HG03460 (cell line): Measurements from ENCODE around the gene FOXN3.

Source experiments
- ATAC-seq: cut with Tn5 transposase; IDR thresholded peaks from one replicate; pipeline ENCODE4 v1.9.1; 2021; ENCODE audit not compliant: unreplicated experiment

The FOXN3 gene

DNA sequence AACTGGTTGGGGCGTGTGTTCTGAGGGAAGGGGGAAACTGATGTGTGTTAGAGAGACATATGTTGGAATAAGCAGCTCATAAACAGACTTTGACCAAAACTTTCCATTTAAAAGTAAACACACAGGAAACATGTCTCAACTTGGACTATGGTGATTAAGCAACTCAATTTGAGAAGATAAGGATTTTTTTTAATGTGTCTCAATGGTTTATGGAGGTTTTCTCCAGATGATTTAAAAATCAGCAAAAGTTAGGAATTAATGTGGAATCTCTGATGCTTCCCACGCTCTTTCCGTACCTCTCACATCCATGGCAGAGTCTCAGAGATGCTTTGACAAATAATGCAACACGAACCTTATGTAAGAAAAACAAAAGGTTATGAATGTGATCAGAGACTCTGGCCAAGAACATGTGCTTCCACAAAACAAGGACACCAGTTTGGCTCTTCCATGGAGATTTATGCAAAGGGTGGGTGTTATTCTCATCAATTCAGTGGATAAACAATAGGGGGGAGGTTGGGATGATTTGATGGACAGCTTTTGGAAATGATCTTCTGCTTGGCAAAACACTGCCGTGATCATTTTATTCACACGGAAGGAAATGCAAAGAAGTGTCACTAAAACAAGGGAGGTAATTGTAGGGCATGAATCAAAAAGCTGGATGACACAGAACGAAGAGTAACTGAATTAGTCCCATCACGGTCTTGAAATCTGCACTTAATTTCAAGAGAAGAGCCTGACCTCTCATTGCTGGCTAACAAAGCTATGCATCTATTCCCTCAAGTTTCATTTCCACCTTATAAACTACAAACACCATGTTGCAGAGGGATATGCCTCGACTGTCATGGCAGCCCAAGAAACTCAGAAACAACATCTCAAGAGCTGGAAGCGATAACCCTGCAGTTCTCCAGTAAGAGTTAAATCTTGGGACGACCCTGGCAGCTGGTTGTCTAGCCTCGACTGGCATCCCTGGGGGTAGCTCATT, 76.5 kb downstream of the FOXN3 start:
- ATAC-seq: no peak

DNA sequence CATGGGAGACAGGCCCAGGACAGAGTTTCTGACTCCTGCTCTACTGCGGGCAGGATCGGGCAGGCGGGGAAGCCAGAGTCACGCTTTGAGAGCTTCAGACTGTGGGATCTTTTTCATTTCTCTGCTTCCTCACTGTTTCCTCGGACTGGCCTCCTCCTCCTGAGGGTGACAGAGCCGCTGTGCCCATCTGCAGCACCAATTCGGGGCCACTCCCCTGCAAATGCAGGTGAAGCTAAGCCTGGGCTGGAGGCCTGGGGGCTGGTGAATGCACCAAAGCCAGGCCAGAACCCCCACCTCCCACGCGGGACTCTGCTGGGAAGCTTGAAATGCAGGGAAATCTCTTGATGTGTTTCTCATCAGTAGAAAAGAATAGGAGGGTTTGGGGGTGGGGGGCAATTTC, 77.5 kb downstream of the FOXN3 start:
- ATAC-seq: no peak

DNA sequence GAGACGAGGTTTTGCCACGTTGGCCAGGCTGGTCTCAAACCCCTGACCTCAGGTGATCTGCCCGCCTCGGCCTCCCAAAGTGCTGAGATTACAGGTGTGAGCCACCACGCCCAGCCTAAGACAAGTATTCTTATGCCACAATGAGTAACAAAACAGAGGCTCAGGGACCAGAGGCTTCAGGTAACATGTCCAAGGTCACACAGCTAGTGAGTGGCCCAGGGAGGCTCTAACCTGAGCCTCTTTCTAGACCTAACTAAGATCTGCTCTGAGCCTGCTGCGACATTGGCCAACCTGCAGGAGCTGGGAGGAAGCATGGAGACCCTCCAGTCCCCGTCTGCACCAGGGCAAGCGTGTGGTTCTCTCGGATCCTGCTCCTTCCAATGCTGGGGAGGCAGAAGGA, 77.9 kb downstream of the FOXN3 start:
- ATAC-seq: no peak

DNA sequence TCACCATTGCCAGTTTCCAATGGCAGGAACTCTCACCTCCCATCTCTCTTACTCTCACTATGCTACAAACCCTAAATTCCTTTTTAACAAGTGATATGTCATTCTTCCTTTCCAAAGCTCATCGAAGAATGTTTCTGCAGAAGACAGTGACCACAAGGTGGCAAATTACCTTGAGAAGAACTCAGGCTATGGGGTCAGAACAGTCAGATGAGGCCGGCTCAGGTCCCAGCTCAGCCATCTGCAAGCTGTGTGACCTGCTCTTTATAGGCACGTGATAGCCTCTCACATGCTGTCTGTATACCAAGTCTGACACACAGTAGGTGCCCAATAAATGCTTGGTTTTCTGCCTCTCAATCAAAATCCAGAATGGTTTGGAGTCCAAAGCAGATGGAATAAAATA, 80.7 kb downstream of the FOXN3 start:
- ATAC-seq: no peak

DNA sequence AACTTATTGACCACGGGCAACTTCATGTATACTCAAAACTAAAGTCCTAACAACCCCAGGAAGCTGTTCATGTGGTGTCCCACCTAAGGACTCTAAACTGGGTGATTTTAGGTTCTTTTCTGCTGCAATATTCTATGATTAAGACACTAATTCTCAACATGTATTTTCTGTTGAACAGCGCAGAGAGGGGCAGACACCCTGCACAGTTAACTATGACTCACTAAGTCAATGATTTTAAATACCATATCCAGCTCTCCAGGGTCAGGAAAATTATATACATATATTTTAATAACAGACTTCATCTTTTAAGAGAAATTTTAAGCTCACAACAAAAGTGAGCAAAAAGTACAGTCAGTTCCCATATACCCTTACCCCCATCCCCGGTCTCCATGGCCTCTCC, 85.0 kb downstream of the FOXN3 start:
- no peak for ATAC-seq

DNA sequence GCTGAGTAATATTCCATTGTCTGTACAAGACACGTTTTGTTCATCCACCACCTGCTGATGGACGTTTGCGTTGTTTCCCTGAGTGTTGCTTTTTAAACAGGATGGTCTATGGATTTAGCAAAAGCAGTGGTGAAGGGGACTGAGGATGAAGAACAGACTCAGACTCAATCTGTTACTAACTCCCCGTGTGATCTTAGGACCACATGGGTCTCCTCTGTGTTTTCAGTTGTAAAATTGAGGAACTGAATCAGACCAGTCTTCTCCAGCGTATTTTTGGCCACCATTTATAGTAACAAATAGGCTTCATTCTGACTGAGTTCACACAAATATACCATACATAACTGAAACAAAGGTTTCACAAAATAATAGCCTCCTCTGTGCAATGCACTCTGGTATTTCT, 85.6 kb downstream of the FOXN3 start:
- peak; percentile 86 for ATAC-seq

DNA sequence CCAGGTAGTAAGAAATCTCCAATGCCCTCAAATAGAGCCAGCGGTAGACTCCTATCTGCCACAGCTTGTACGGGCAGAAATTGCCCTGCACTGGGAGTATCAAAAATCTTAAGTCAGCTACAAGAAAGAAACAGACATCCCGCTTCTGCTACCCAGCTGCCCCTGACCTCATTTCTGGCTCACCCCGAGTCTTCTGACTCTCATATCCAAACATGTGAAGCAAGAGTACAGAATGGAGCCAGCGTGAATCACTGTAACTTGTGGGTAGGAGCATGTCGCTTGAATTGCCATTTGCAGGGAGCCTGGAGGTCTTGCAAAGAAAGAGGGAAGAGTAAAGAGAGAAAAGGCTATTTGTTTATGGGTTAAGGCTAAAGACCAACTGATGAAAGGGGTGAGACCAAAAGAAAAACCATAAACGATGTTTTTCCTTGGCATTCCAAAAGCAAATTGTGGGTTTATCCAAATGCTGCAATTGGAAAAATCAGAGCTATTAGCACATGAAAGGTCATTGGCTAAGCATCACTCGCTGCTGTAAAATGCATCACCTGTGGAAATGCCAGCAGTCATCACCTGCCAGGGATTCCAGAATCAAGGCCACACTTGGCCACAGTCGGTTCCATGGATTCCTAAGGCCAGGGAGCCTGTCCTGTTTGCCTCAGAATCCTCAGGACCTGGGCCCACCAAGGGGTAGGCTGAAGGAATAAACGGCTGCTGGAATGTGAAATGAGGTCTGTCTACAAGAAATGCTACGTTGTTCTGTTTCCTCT, 86.6 kb downstream of the FOXN3 start:
- no peak for ATAC-seq

DNA sequence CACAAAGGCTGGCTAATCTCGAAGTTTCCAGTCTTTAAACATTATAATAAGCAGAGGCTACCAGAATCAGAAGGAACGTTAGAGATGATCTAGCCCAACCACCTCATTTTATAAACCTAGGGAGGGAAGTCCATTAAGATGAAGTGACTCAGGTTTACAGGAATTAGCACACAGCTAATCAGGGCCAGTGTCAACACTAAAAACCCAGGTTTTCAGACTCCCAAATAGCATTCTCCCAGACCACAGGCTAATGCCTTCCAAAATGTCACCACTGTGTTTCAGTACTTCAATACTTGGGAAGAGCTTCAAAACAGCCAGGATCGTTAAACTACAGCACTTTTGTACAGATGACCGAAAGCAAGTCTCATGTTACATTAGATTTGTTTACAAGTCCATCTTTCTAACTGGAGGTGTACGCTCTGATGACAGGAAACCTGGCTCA, 89.2 kb downstream of the FOXN3 start:
- no peak for ATAC-seq

DNA sequence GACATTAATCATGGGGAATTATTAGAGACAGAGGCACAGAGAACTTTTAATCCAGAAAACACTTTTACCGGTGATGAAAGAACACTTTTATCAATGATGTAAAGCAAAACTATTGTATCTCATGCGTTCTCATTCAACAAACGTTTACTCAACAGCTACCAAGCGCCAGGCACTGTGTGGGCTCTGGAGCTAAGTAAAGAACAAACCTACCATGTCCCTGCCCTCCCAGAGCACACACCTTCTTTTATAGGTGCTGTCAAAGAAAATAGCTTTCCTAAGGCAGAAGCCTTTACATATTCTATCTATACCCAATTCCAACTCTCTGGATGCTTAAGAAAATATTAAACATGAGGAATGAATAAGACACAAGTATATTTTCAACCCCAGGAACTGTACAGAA, 91.1 kb downstream of the FOXN3 start:
- no peak for ATAC-seq

DNA sequence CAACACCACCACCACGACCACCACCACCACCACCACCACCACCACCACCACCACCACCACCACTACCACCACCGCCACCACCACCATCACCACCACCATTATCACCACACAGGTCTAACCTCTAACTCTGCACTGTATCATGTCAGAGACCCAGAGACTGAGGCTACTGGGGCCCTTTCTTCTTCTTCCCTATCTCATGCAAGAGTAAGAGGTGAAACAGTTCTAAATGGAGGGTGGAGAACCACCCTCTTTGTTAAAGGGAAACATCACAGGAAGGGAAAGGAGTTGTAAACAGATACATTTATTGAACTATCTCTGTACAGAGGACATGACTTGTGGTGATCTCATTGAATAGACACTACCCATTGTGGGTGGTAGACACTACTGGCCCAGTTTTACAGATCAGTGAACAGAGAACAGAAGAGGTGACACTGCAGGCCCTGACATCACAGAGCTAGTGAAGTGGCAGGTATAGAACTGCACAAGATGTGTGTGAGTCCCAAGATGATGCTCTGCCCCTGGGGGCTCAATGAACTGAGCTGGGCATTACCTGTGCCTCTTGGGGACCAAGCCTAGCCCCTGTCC, 91.6 kb downstream of the FOXN3 start:
- ATAC-seq: peak; percentile 48

DNA sequence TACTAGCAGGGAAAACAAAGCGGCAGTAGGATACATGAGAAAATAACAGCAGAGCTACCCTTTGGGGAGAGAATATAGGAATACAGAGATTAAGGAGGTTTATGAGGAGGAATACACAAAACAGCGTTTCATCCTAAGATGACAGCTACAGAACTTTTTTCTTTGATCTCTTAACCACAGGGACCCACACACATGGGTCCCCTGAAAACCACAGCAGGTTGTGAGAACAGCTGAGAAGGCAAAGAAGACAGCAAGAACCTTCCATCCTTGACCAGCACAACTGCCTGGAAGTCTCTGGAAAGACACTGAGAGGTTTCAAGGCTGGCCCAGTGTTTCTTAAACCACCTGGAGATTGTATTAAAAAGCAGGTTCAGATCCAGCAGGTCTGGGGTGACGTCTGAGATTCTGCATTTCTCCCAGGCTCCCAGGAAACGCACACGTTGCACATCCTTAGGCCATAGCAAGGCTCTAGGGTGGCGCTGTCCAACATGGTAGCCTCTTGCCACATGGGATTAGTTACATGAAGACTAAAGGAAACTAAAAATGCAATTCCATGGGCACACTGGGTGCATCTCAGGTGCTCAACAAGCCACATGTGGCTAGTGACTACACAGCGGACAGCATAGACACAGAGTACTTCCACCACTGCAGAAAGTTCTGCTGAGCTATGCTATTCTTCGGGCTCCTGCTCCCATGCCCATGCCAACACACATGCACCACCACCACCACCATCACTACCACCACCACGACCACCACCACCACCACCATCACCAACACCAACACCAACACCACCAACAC, 92.3 kb downstream of the FOXN3 start:
- no peak for ATAC-seq

DNA sequence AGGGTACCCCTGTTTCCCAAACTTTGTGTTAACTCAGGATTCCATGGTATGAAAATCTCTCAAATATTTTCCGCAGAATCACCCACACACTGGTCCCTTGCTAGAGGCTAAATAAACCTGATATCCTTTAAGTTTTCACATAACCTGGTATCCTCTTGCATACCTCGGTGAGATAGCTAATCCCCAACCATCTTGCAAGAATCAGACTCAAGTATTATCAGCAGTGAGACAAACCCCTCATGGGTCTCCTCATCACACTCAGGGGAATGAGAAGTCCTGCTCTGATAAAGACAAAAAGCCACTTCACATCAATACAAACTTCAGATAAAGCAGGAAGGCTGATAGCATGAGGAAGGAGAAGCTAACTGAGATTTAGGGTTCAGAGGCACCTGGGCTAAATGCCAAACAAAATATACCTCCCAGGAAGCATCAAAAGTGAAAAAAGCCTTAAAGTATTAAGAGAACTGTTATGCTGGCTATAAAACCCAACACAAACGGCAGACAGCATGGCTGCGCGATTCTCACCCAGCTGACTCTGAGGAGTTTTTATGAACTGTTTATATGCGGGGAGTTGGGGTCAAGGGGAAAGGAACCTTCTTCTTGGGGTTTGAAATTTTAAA, 96.5 kb downstream of the FOXN3 start:
- no peak for ATAC-seq

DNA sequence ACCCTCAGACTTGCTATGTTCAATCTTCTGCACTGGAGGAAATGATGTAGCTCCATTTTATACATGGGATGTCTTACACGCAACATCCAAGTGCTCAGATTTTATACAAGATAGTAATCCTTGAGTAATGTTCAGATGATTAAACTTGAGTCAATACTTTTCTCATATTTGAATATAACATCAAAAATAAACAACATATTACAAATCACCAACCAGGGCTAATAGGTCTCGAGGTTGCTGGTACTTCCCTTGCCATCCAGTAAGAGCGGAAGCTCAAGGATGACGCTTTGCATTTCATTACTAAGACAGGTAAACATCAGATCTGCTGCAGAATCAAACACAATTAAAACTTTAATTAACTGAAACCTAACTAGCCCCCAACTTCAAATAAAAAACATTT, 97.3 kb downstream of the FOXN3 start:
- no peak for ATAC-seq

DNA sequence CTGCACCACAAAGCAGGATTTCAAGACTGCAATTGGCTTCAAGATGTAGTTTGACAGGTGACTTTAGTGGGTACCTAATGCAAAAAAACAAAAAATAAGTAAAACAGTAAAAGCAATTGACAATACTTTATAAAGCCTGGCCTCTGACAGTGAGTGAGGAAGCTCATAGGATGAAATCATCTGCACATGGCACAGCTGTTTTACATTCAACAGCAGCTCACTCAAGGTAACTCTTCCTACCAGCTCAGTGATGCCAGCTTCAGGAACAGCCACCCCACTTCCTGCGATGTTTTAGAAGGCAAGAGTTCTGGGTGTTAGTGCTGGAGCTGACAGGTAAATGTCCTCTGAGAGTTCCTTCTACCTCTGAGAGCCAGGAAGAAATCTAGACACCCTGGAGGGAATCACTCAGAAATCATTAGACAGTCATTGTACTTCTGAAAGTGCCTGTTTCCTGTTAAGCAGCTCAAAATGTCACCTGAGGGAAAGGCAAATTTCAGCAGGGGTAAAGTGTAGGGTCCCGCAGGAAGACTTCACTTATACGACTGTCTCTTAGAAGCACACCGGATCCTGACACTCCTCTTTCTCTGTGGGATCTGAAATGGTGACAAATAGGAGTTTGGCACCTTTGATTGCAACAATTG, 99.9 kb downstream of the FOXN3 start:
- peak; percentile 90 for ATAC-seq

DNA sequence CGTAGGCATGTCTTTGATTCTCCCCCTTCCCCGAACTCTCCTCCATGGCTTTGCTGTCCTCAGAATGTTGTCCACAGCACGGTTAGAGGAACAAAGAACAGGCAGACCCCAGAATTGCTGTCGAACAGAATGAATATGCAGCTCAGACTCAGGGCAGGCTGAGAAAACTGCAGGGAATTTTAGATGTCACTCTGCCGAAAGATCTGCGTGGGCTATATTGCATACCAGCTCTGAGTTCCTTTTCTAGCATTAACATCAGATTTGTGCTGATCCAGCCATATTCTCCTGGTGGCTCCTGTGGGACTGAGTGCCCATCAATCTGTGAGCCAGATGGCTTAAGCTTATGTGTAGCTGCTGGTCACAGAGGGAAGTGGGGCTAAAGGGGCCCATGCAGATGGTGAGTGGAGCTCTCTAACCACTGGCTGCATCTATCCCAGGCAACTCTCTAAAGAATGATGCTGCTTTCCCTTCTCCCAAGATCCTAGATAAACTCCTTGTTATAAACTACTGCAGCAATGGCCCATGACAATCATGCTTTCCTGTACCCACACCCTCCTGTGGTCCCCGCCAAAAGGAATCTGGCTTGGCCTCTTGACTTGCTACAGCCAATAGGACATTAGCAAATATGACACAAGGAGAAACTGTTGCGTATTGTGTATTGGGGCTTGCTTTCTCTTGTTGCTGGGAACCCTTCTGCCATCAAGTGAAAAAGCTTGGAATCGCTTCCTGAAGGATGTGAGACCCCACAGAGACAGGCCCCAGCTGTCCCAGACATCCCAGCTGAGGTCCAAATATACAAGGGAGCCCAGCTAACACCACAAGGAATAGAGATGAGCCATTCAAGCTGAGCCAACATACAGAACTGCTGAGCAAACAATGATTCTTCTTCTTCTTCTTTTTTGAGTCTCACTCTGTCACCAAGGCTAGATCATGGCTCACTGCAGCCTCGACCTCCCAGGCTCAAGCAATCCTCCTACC, 101.3 kb downstream of the FOXN3 start:
- no peak for ATAC-seq

DNA sequence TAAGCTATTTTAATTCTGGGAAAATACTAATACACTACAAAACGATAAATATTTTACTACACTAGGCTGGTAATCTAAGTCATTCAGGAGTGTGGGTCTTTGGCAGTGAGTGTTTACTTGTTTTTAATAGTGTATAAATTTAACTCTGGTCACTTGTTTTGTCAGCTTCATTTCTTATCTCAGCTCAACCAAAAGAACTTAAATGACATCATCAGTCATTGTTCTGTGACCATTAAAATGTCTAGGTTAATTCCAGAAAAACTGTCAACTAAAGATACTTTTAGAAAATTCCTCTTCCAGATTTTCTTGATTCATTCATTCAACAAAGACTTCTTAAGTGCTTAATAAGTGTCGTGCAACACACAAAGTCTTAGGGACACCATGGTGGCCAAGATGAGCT, 102.8 kb downstream of the FOXN3 start:
- no peak for ATAC-seq

DNA sequence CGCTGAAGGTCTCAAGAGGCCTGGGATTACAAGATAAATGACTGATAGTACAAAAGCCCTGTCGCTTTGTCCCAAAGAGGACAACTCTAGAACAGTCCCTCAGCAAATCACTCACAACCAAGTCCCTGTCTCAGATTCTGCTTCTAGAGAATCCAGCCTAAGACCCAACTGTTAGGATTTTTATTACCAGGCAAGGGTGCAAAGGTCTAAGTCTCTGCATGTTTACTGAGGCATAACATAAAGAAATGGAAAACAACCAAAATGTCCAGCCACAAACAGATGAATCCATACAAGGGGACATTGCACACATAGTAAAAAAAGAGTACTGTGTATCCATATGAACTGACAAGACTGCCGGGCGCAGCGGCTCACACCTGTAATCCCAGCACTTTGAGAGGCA, 104.1 kb downstream of the FOXN3 start:
- ATAC-seq: no peak

DNA sequence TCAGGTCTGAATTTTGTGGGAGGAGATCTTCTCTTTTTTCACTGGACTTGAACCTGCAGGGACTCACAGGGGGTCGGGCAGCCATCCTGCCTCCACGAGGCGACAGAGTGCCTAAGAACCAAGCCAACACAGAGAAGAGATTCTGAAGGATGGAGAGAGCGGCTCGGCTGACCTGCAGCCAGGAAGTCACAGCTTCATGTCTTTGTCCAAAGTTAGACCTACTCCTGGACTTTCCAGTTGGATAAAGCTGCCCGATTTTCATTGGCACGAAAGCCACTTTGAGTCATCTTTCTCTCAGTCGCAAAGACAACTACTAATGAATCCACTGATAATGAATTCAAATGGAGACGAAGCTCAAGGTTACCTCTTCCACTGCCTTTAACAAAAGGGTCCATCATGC, 106.8 kb downstream of the FOXN3 start:
- ATAC-seq: no peak

DNA sequence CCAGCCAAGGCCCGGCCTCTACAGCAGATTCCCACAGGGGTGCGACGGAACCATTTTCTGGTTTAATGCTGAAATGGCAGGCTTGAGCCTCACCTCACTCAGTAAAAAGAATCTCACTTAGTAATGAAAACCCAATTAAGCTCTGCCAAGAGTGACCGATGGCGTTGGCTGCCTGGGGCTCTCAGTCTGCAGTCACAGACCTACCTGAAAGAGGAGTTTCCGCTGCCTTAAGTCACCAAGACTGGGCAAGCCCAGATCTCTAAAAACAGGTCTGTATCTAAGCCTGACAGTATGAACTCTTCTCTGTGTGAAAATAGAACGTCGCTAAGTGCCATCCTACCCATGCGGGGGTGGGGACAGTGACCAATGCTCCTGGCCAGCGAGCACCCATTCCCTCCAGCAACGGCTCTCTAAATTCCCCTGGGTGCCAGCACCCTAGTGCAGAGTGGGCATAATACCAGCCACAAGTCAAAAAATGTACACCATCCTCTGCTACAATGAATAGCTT, 107.3 kb downstream of the FOXN3 start:
- no peak for ATAC-seq
